ENCODE results near the gene SRPX.

The SRPX gene

GRCh38 chrX:38249965-38250364 is 29.3 kb upstream of the SRPX start:
- Histone ChIP-seq H3K36me3 (no peaks in the 10 kb centered on the region), H3K9me3 (no peaks in the 10 kb centered on the region), H3K27ac (no peak overlapping the region), H3K4me3 (no peak overlapping the region), H3K4me1 (no peaks in the 10 kb centered on the region), H3K27me3 (no peaks in the 10 kb centered on the region)
- TF ChIP-seq CTCF (IDR thresholded peaks at IDR 0.05): no peak
- intact Hi-C loops (cut with DNase I; ENCODE audit: low total_unique reads): no loop called here
- no peak for DNase-seq

GRCh38 chrX:38247051-38247450 is 26.4 kb upstream of the SRPX start:
- Histone ChIP-seq H3K4me1 (no peaks in the 10 kb centered on the region), H3K36me3 (no peaks in the 10 kb centered on the region), H3K27me3 (no peaks in the 10 kb centered on the region), H3K4me3 (no peak overlapping the region), H3K27ac (no peak overlapping the region), H3K9me3 (no peaks in the 10 kb centered on the region)
- no peak for DNase-seq
- intact Hi-C loops (cut with DNase I; ENCODE audit: low total_unique reads): no loop called here
- TF ChIP-seq CTCF (IDR thresholded peaks at IDR 0.05): no peak

- no peaks in the 10 kb centered on the region for H3K36me3 ChIP-seq
- no peak for DNase-seq
- H3K27ac ChIP-seq: no peak overlapping the region
- H3K4me3 ChIP-seq: no peak overlapping the region
- H3K4me1 ChIP-seq: no peaks in the 10 kb centered on the region
- intact Hi-C loops (cut with DNase I; ENCODE audit: low total_unique reads): no loop called here
- TF ChIP-seq CTCF (IDR thresholded peaks at IDR 0.05): no peak
- H3K27me3 ChIP-seq: no peaks in the 10 kb centered on the region
- H3K9me3 ChIP-seq: no peaks in the 10 kb centered on the region
These were observed 19.9 kb upstream of the SRPX start for GRCh38 chrX:38240541-38240940.

GRCh38 chrX:38236901-38237615 is 16.4 kb upstream of the SRPX start:
- H3K4me1 ChIP-seq: peaks cover 0 to 23% (median 3%) of the 10 kb centered on the region in 4 donors
- no peak for TF ChIP-seq CTCF (IDR thresholded peaks at IDR 0.05)
- intact Hi-C loops (cut with DNase I; ENCODE audit: low total_unique reads): no loop called here
- no peak overlapping the region for H3K4me3 ChIP-seq
- H3K36me3 ChIP-seq: no peaks in the 10 kb centered on the region
- DNase-seq: no peak
- no peaks in the 10 kb centered on the region for H3K27me3 ChIP-seq
- no peak overlapping the region for H3K27ac ChIP-seq
- H3K9me3 ChIP-seq: no peaks in the 10 kb centered on the region

GRCh38 chrX:38233891-38234667 is 13.4 kb upstream of the SRPX start:
- Histone ChIP-seq H3K9me3 (no peaks in the 10 kb centered on the region), H3K27me3 (no peaks in the 10 kb centered on the region), H3K36me3 (no peaks in the 10 kb centered on the region), H3K4me3 (no peak overlapping the region), H3K4me1 (peaks cover 0 to 23% (median 3%) of the 10 kb centered on the region in 4 donors), H3K27ac (peak overlapping the region; percentile 22 to 28)
- TF ChIP-seq CTCF (IDR thresholded peaks at IDR 0.05): no peak
- intact Hi-C loops (cut with DNase I; ENCODE audit: low total_unique reads): no loop called here
- peak in 1 of 2 donors; percentile 41 for DNase-seq

All from tibial artery (tissue), 4 donors.